Measurements from ENCODE around the gene BPIFB4.
"Not testable (repeated sequence)": the region's sequence is repeated elsewhere in the genome, so short reads cannot be mapped to it uniquely, and the experiment has no call there.

BPIFB4 gene

GRCh38 chr20:33122297-33122696 lies 42.9 kb downstream of the BPIFB4 start:
- DNase-seq: not testable (repeated sequence)

- DNase-seq: no peak
Observed at GRCh38 chr20:33124261-33124660, 44.8 kb downstream of the BPIFB4 start.

- DNase-seq: no peak
Observed at GRCh38 chr20:33124994-33125393, 45.6 kb downstream of the BPIFB4 start.

- no peak for DNase-seq
Observed at GRCh38 chr20:33125983-33126382, 46.5 kb downstream of the BPIFB4 start.

GRCh38 chr20:33127422-33128097 lies 48.1 kb downstream of the BPIFB4 start:
- DNase-seq: no peak

GRCh38 chr20:33130568-33131061 lies 51.2 kb downstream of the BPIFB4 start:
- DNase-seq: no peak

GRCh38 chr20:33131949-33132473 lies 52.6 kb downstream of the BPIFB4 start:
- DNase-seq: no peak

GRCh38 chr20:33132513-33133372 lies 53.3 kb downstream of the BPIFB4 start:
- DNase-seq: no peak

- DNase-seq: no peak
Observed at GRCh38 chr20:33133373-33133941, 54.0 kb downstream of the BPIFB4 start.

GRCh38 chr20:33137195-33137594 lies 57.8 kb downstream of the BPIFB4 start:
- no peak for DNase-seq

- no peak for DNase-seq
Observed at GRCh38 chr20:33139467-33139866, 60.0 kb downstream of the BPIFB4 start.

- DNase-seq: no peak
Observed at GRCh38 chr20:33145521-33145920, 66.1 kb downstream of the BPIFB4 start.

- DNase-seq: no peak
Observed at GRCh38 chr20:33147299-33147698, 67.9 kb downstream of the BPIFB4 start.

- no peak for DNase-seq
Observed at GRCh38 chr20:33148040-33148439, 68.6 kb downstream of the BPIFB4 start.

GRCh38 chr20:33154252-33154651 lies 74.8 kb downstream of the BPIFB4 start:
- no peak for DNase-seq

- DNase-seq: no peak
Observed at GRCh38 chr20:33158637-33159385, 79.4 kb downstream of the BPIFB4 start.

- DNase-seq: no peak
Observed at GRCh38 chr20:33159713-33160112, 80.3 kb downstream of the BPIFB4 start.

- DNase-seq: no peak
Observed at GRCh38 chr20:33160681-33161080, 81.2 kb downstream of the BPIFB4 start.

All from NCI-H1417 (cell line).